ENCODE measurements around the gene VILL.

The VILL gene

GRCh38 chr3:38036286-38036685, 45.7 kb downstream of the VILL start:
- no peak overlapping the region for H2AK5ac ChIP-seq (ENCODE audit: low read length, severe bottlenecking)
- no peak overlapping the region for H4K91ac ChIP-seq (ENCODE audit: low read length)
- no peak overlapping the region for H2BK15ac ChIP-seq (ENCODE audit: low read depth, poor library complexity, severe bottlenecking)
- peaks cover 11% of the 10 kb centered on the region for H3K4me1 ChIP-seq (ENCODE audit: control insufficient read depth, insufficient read depth, low read depth, low read length)
- H3K27ac ChIP-seq (ENCODE audit: low read length, poor library complexity, severe bottlenecking): no peak overlapping the region
- H2BK12ac ChIP-seq (ENCODE audit: low read length in 2 of 2): no peak overlapping the region
- WGBS: 86% methylated on average over 5 of the region's 5 CpGs
- peaks cover 0 to 8% of the 10 kb centered on the region in 2 experiments for H3K27me3 ChIP-seq (ENCODE audit: control insufficient read depth in 1 of 2, insufficient read depth in 1 of 2, low read length in 2 of 2)
- no peaks in the 10 kb centered on the region for H3K36me3 ChIP-seq (ENCODE audit: control insufficient read depth in 1 of 2, insufficient read depth in 2 of 2, low read depth in 1 of 2, low read length in 2 of 2)
- no peak overlapping the region for H2AFZ ChIP-seq (ENCODE audit: low read depth, low read length)
- no peaks in the 10 kb centered on the region for H3K9me3 ChIP-seq (ENCODE audit: control insufficient read depth, low read length)
- no peak for DNase-seq
- no peak overlapping the region for H2BK120ac ChIP-seq (ENCODE audit: low read depth, low read length)
- H2BK5ac ChIP-seq (ENCODE audit: low read depth, low read length, poor library complexity, severe bottlenecking): no peak overlapping the region
- H3K79me1 ChIP-seq (replicated peaks; ENCODE audit: low read length, poor library complexity, severe bottlenecking): no peaks in the 10 kb centered on the region
- H3K9ac ChIP-seq (ENCODE audit: low read length): no peak overlapping the region
- H3K4ac ChIP-seq (ENCODE audit: low read depth in 1 of 2, low read length in 2 of 2): no peak overlapping the region
- no peak overlapping the region for H3K4me2 ChIP-seq (ENCODE audit: low read length, poor library complexity, severe bottlenecking)
- no peak overlapping the region for H3K23ac ChIP-seq (ENCODE audit: low read length in 2 of 2)
- no peak overlapping the region for H4K8ac ChIP-seq (ENCODE audit: low read length)
- H3K4me3 ChIP-seq (ENCODE audit: insufficient read depth in 1 of 2, low read depth in 1 of 2, low read length in 2 of 2): no peak overlapping the region
- H3K18ac ChIP-seq (ENCODE audit: low read depth in 1 of 2, low read length in 2 of 2): no peak overlapping the region
- no peak overlapping the region for H3K14ac ChIP-seq (ENCODE audit: low read length in 2 of 2)

DNA sequence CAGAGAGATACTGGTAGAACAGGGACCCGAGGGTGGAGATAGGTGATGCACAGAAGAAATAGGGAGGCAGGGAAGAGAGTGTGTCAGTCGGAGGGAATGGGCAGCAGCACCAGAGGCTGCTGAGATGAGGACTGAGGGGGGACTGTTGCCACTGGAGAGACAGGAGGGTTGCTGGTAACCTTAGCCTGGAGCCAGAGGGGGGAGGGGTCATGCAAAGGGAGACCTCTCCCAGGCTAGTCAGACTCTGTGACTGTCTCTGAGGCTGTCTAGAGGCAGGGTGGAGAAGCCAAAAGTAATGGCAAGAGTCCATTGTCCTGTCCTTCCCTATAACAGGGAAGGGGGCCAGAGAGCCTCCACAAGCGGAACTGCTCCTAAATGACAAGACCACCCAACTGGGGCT, 46.3 kb downstream of the VILL start:
- no peak overlapping the region for H3K4ac ChIP-seq (ENCODE audit: low read depth in 1 of 2, low read length in 2 of 2)
- peaks cover 0 to 8% of the 10 kb centered on the region in 2 experiments for H3K27me3 ChIP-seq (ENCODE audit: control insufficient read depth in 1 of 2, insufficient read depth in 1 of 2, low read length in 2 of 2)
- 69% methylated on average over 3 of the region's 3 CpGs for WGBS
- no peak overlapping the region for H3K18ac ChIP-seq (ENCODE audit: low read depth in 1 of 2, low read length in 2 of 2)
- H3K9ac ChIP-seq (ENCODE audit: low read length): no peak overlapping the region
- no peak overlapping the region for H2BK5ac ChIP-seq (ENCODE audit: low read depth, low read length, poor library complexity, severe bottlenecking)
- H3K9me3 ChIP-seq (ENCODE audit: control insufficient read depth, low read length): no peaks in the 10 kb centered on the region
- no peak overlapping the region for H4K8ac ChIP-seq (ENCODE audit: low read length)
- H3K23ac ChIP-seq (ENCODE audit: low read length in 2 of 2): peak overlapping the region in 1 of 2 experiments; percentile 42
- DNase-seq: no peak
- H3K36me3 ChIP-seq (ENCODE audit: control insufficient read depth in 1 of 2, insufficient read depth in 2 of 2, low read depth in 1 of 2, low read length in 2 of 2): no peaks in the 10 kb centered on the region
- H4K91ac ChIP-seq (ENCODE audit: low read length): no peak overlapping the region
- H2BK12ac ChIP-seq (ENCODE audit: low read length in 2 of 2): no peak overlapping the region
- no peak overlapping the region for H3K27ac ChIP-seq (ENCODE audit: low read length, poor library complexity, severe bottlenecking)
- H3K4me2 ChIP-seq (ENCODE audit: low read length, poor library complexity, severe bottlenecking): no peak overlapping the region
- H2AK5ac ChIP-seq (ENCODE audit: low read length, severe bottlenecking): no peak overlapping the region
- no peak overlapping the region for H2BK120ac ChIP-seq (ENCODE audit: low read depth, low read length)
- no peak overlapping the region for H2BK15ac ChIP-seq (ENCODE audit: low read depth, poor library complexity, severe bottlenecking)
- no peak overlapping the region for H3K4me3 ChIP-seq (ENCODE audit: insufficient read depth in 1 of 2, low read depth in 1 of 2, low read length in 2 of 2)
- H3K4me1 ChIP-seq (ENCODE audit: control insufficient read depth, insufficient read depth, low read depth, low read length): peaks cover 8% of the 10 kb centered on the region
- H2AFZ ChIP-seq (ENCODE audit: low read depth, low read length): no peak overlapping the region
- H3K14ac ChIP-seq (ENCODE audit: low read length in 2 of 2): no peak overlapping the region
- H3K79me1 ChIP-seq (replicated peaks; ENCODE audit: low read length, poor library complexity, severe bottlenecking): no peaks in the 10 kb centered on the region

DNA sequence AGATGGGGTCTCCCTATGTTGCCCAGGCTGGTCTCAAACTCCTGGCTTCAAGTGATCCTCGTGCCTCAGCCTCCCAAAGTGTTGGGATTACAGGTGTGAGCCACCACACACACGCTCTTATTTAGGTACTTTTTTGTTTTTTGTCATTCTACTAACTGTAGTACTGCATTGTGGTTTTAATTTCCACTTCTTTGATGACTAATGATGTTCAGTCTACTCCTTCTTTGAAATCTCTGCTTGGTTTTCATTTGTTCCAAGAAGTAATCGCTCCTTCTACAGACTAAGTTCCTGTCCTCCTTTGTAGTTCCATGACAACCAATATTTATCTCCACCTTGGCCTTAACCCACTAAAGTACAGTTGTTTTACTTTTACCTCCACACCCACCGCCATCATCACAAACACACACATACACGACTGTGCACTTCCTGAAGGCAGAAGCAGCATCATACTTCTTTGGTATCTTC, 47.9 kb downstream of the VILL start:
- Histone ChIP-seq H3K4ac (ENCODE audit: low read depth in 1 of 2, low read length in 2 of 2) (no peak overlapping the region), H3K79me1 (replicated peaks; ENCODE audit: low read length, poor library complexity, severe bottlenecking) (no peaks in the 10 kb centered on the region), H2AFZ (ENCODE audit: low read depth, low read length) (peak overlapping the region; percentile 36), H3K14ac (ENCODE audit: low read length in 2 of 2) (no peak overlapping the region), H3K9me3 (ENCODE audit: control insufficient read depth, low read length) (no peaks in the 10 kb centered on the region), H3K27me3 (ENCODE audit: control insufficient read depth in 1 of 2, insufficient read depth in 1 of 2, low read length in 2 of 2) (peaks cover 2 to 8% of the 10 kb centered on the region in 2 experiments), H2BK5ac (ENCODE audit: low read depth, low read length, poor library complexity, severe bottlenecking) (no peak overlapping the region), H2AK5ac (ENCODE audit: low read length, severe bottlenecking) (no peak overlapping the region), H4K91ac (ENCODE audit: low read length) (no peak overlapping the region), H3K4me3 (ENCODE audit: insufficient read depth in 1 of 2, low read depth in 1 of 2, low read length in 2 of 2) (no peak overlapping the region), H2BK12ac (ENCODE audit: low read length in 2 of 2) (no peak overlapping the region), H3K9ac (ENCODE audit: low read length) (peak overlapping the region; percentile 65), H4K8ac (ENCODE audit: low read length) (no peak overlapping the region), H3K27ac (ENCODE audit: low read length, poor library complexity, severe bottlenecking) (no peak overlapping the region), H3K4me2 (ENCODE audit: low read length, poor library complexity, severe bottlenecking) (no peak overlapping the region), H3K18ac (ENCODE audit: low read depth in 1 of 2, low read length in 2 of 2) (no peak overlapping the region), H3K4me1 (ENCODE audit: control insufficient read depth, insufficient read depth, low read depth, low read length) (peaks cover 8% of the 10 kb centered on the region), H3K23ac (ENCODE audit: low read length in 2 of 2) (no peak overlapping the region), H2BK15ac (ENCODE audit: low read depth, poor library complexity, severe bottlenecking) (no peak overlapping the region), H3K36me3 (ENCODE audit: control insufficient read depth in 1 of 2, insufficient read depth in 2 of 2, low read depth in 1 of 2, low read length in 2 of 2) (no peaks in the 10 kb centered on the region), H2BK120ac (ENCODE audit: low read depth, low read length) (no peak overlapping the region)
- no peak for DNase-seq
- 83% methylated on average over 4 of the region's 5 CpGs for WGBS

DNA sequence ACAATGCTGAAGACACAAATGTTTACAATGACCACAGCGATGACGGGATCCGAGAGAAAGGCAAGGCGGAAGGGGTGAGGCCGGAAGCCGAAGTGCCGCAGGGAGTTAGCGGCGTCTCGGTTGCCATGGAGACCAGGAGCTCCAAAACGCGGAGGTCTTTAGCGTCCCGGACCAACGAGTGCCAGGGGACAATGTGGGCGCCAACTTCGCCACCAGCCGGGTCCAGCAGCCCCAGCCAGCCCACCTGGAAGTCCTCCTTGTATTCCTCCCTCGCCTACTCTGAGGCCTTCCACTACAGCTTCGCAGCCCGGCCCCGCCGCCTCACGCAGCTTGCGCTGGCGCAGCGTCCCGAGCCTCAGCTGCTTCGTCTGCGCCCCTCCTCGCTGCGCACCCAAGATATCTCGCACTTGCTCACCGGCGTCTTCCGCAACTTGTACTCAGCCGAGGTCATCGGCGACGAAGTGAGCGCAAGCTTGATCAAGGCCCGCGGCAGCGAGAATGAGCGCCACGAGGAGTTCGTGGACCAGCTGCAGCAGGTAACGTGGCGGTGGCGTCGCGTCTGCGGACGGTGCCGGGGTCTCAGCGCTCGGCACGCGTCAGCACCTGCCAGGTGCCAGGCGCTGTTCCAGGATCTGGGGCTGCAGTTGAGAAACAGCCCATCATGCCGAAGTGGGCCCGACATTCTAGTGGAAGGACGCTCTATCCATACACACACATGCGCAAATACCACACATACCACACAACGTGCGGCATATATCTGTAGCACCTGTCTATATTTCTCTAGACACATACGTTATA, 48.7 kb downstream of the VILL start, which contains the start of gene DLEC1:
Gene DLEC1 (plus strand): TSS at position 108 of the 798 bp plus-strand sequence. CDS start 18 bp downstream, at position 126.
- Histone ChIP-seq H3K27me3 (ENCODE audit: control insufficient read depth in 1 of 2, insufficient read depth in 1 of 2, low read length in 2 of 2) (peaks cover 4 to 8% of the 10 kb centered on the region in 2 experiments), H2AK5ac (ENCODE audit: low read length, severe bottlenecking) (no peak within 1 kb of the TSS), H2AFZ (ENCODE audit: low read depth, low read length) (peak within 1 kb of the TSS; percentile 85), H2BK12ac (ENCODE audit: low read length in 2 of 2) (peak within 1 kb of the TSS in 1 of 2 experiments; percentile 11), H2BK15ac (ENCODE audit: low read depth, poor library complexity, severe bottlenecking) (no peak within 1 kb of the TSS), H3K23ac (ENCODE audit: low read length in 2 of 2) (no peak within 1 kb of the TSS), H3K4me3 (ENCODE audit: insufficient read depth in 1 of 2, low read depth in 1 of 2, low read length in 2 of 2) (peak within 1 kb of the TSS; percentile 53 to 70), H3K14ac (ENCODE audit: low read length in 2 of 2) (peak within 1 kb of the TSS in 1 of 2 experiments; percentile 41), H3K4me2 (ENCODE audit: low read length, poor library complexity, severe bottlenecking) (peak within 1 kb of the TSS; percentile 94), H3K9ac (ENCODE audit: low read length) (peak within 1 kb of the TSS; percentile 65), H3K9me3 (ENCODE audit: control insufficient read depth, low read length) (no peaks in the 10 kb centered on the region), H3K79me1 (replicated peaks; ENCODE audit: low read length, poor library complexity, severe bottlenecking) (no peaks in the 10 kb centered on the region), H2BK5ac (ENCODE audit: low read depth, low read length, poor library complexity, severe bottlenecking) (no peak within 1 kb of the TSS), H3K4ac (ENCODE audit: low read depth in 1 of 2, low read length in 2 of 2) (no peak within 1 kb of the TSS), H3K27ac (ENCODE audit: low read length, poor library complexity, severe bottlenecking) (no peak within 1 kb of the TSS), H2BK120ac (ENCODE audit: low read depth, low read length) (no peak within 1 kb of the TSS), H4K91ac (ENCODE audit: low read length) (peak within 1 kb of the TSS; percentile 4), H3K36me3 (ENCODE audit: control insufficient read depth in 1 of 2, insufficient read depth in 2 of 2, low read depth in 1 of 2, low read length in 2 of 2) (no peaks in the 10 kb centered on the region), H3K18ac (ENCODE audit: low read depth in 1 of 2, low read length in 2 of 2) (peak within 1 kb of the TSS; percentile 37 to 75), H4K8ac (ENCODE audit: low read length) (peak within 1 kb of the TSS; percentile 93), H3K4me1 (ENCODE audit: control insufficient read depth, insufficient read depth, low read depth, low read length) (peaks cover 8% of the 10 kb centered on the region)
- 8% methylated on average over 67 of the region's 67 CpGs for WGBS
- DNase-seq: peak; percentile 69
